HG03095 (cell line): ENCODE measurements around the gene MAGEB5.
"Not testable (repeated sequence)": the region's sequence is repeated elsewhere in the genome, so short reads cannot be mapped to it uniquely, and the experiment has no call there.

Experiments
- ATAC-seq: cut with Tn5 transposase; IDR thresholded peaks from one replicate; pipeline ENCODE4 v1.9.1; 2021; ENCODE audit warnings: moderate library complexity; ENCODE audit not compliant: unreplicated experiment

The MAGEB5 gene, protein sequence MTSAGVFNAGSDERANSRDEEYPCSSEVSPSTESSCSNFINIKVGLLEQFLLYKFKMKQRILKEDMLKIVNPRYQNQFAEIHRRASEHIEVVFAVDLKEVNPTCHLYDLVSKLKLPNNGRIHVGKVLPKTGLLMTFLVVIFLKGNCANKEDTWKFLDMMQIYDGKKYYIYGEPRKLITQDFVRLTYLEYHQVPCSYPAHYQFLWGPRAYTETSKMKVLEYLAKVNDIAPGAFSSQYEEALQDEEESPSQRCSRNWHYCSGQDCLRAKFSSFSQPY

DNA sequence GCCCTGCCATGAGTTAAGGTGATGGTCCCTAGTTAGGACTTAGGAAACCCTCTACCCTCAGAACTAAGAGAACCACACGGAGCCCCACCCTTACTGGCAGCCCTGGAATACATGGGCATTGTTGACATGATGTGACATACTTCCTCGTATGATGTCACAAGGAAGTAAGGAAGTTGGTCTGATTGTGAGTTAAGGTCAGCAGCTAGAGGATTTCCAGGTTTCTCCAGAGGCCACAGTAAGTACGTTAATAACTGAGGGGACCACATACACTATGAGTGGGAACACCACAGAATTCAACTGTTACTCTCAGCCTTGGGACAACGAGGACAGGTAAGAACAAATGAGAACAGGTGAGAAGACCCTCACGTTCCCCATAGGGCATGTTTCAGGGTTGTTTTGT lies at the start of gene MAGEB5:
Gene MAGEB5 (plus strand): TSS at position 301 of the 400 bp plus-strand sequence. CDS start 1,133 bp downstream, outside the sequence.
- no peak for ATAC-seq

DNA sequence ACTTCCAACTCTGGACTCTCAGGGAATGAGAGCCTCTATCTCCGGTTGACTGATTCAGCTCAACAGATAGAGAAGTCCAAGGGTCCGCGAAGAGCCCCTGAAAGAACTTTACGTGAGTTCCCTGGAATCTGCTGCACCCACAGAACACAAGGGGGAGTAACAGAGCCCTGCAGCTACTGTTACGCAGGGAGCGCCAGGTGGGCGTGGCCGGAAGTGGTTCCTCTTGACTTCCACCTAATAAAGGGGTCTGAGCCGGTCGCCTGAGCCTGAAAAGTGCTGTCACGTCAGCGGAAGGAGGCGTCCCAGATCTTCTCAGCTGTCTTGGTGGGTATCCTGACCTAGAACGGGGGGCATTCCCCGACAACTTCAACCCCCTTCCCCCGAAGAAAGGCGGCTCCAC lies 23.8 kb upstream of the MAGEB5 start, which contains the start of gene MAGEB6:
Gene MAGEB6 (plus strand): TSS at position 237 of the 400 bp plus-strand sequence. CDS start 1,407 bp downstream, outside the sequence.
- no peak for ATAC-seq

DNA sequence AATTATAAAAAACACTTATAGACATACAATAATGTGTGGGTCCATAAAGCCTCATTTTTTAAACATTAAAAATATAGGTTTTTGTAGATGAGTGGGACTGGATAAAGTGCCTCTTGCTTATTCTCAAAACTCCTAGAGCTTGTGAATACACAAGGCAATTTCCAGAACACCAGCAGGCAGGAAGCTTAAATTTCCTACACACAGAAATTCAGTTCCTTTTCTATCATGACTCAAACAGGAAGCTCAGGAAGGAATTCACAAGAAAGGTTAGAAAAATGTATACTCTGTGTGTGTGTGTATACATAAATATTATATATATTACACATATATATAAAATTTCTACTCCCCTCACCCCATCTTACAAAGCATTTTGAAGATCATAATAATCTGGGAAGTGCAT lies 12.4 kb upstream of the MAGEB5 start:
- ATAC-seq = no peak

DNA sequence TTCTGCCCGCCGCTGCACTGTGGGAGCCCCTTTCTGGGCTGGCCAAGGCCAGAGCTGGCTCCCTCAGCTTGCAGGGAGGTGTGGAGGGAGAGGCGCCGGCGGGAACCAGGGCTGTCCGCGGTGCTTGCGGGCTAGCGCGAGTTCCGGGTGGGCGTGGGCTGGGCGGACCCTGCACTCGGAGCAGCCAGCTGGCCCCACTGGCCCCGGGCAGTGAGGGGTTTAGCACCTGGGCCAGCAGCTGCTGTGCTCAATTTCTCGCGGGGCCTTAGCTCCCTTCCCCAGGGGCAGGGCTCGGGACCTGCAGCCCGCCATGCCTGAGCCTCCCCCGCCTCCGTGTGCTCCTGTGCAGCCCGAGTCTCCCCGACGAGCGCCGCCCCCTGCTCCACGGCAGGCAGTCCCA lies 11.3 kb upstream of the MAGEB5 start:
- not testable (repeated sequence) for ATAC-seq

DNA sequence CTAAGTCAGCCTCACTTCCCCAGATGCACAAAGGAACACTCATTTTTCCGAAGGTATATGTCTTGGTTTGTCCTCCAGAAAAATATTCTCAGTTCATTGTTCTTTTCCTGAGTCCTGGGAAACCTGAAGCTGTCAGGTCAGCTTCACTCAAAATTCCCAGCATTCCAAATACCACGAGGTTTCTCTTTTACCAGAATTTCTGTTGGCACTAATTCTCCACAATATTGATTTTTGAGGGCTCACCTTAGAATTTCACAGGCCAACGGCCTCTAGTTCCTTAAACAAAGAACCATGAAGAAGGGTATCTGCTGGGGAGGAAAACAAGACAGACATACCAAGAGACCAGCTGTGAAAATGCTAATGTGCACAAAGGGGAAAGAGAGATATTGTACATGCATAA lies 8.0 kb upstream of the MAGEB5 start:
- ATAC-seq = no peak

DNA sequence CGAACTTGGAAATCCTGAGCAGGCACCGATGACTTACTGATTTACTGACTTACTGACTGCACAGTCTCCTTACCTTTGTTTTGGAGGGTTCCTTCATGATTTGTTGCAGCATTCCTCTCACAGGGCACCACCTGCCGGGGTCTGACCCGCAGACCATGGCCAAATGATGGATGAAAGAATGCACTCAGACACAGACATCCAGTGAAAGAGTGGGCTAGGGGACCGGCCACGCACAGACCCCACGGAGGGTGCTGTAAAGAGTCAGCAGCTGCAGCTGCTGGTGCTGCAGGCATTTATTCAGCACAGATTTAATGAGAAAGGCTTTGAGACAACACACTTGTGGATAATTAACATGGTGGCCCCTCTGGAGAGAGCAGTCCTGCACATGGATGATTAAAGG lies 3.4 kb downstream of the MAGEB5 start:
- ATAC-seq = no peak

DNA sequence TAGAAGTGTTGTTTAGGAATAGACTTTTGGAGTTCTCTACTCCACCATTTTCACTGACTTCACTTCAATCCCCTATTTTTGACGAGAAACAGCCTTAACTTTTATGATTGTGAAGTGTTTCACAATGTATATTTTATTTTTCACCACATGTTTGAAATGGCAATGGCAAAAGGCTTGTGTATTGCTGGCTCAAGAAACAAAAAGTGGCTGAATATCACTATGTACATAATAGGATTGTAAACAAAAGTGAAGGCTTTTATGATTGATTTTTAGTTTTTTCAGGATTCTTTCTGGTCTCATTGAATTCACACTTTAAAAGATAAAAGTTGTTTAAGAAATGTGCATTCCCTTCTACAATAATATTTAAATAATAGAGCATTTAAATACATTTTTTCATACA lies 18.2 kb downstream of the MAGEB5 start:
- ATAC-seq = no peak

DNA sequence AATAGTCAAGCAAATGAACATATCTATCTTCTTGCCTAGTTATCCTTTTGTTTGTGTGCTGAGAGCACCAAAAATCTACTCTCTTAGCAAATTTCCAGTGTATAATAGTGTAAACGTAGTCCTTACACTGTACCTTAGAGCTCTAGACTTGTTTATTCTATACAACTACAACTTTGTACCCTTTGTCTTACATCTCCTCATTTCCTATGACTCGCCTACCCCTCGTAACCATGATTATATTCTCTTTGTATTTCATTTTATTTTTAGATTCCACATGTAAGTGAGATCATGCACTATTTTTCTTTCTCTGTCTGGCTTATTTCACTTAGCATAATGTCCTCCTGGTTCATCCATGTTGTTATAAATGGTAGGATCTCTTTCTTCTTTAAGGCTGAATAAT lies 37.6 kb downstream of the MAGEB5 start:
- no peak for ATAC-seq

DNA sequence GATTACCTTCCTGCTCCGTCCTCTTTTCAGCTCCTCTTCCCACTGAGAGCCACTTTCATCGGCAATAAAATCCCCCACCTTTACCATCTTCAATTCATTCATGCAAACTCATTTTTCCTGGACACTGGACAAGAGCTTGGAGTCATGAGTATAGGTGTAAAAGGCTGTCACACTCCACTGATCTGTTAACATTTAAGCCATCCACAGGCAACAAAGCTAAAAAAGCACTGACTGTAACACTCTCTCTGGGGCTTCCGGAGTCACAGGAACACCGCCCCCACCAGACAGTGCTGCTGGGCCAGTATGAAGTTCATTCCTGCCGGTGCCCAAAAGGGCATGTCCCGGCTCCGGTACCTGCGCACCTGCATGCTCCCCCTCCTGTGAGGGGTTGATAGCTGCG lies 38.5 kb downstream of the MAGEB5 start:
- ATAC-seq = no peak

DNA sequence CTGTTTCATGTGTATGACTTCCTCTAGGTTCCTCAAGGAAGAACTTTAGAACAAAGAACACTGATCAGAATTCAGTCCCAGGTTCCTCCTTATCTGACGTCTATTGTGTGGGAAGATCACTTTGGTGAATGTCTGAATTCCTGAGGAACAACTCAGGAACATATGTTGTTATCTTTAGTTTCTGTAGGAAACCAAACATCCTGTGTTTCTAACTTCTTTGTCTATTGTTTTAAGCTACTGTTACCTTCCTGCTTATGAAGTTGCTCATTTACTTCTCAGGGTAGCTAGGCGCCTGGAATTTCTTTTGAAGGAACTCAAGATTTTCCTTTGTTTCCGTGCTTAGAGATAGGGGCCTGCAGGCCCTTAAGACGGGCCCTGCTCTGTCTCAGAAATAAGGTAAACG lies 46.2 kb downstream of the MAGEB5 start:
- no peak for ATAC-seq
